Epithelial cell of proximal tubule (primary cell): Measurements from ENCODE around the gene KCNA5. TPM values are rescaled to one million over a fixed set of nuclear protein-coding genes. Genes with fewer than 3 reads are reported as not detected.

ENCODE experiments used
- DNase-seq: peaks from one replicate; pipeline ENCODE4 v3.0.0-alpha.2; 2011; ENCODE audit warnings: low read depth
- H3K4me3 ChIP-seq: 2 replicates; pipeline ENCODE4 v1.5.1; 2011; ENCODE audit warnings: low read depth, mild to moderate bottlenecking, low read length
- total RNA-seq: library from RNA; depleted of rRNA; stranded (reverse); fragments of >200 nt; gene quantifications from 2 replicates; pipeline ENCODE4 v1.2.3, GENCODE V29; 2015
- TF ChIP-seq, protein P1 (sequence below): conservative IDR thresholded peaks from 2 replicates; pipeline ENCODE4 v1.5.1; 2012; ENCODE audit warnings: low read depth, mild to moderate bottlenecking, low read length

KCNA5 gene
- total RNA-seq, 1 donor from 2014 or later: not detected

DNA sequence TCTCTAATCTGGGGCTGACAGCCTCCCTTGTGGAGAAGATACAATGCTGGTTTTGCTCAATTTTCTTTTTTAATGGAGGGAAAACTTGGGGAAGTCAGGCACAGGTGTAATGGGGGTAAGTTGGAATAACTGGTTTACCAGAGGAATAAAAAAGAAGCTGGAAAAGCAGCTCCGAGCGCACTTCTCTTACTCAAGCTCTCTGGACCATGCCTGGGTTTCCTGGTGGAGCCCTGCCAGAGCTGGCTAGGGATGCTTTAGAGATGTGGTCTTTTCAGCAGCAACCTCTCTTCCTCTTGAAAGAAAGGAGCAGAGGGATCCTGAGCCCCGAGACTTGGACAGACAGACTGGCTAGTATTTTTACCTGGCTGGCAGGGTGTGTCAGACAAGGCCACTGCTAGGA is 3.9 kb upstream of the KCNA5 start:
- TF ChIP-seq, protein P1, sequence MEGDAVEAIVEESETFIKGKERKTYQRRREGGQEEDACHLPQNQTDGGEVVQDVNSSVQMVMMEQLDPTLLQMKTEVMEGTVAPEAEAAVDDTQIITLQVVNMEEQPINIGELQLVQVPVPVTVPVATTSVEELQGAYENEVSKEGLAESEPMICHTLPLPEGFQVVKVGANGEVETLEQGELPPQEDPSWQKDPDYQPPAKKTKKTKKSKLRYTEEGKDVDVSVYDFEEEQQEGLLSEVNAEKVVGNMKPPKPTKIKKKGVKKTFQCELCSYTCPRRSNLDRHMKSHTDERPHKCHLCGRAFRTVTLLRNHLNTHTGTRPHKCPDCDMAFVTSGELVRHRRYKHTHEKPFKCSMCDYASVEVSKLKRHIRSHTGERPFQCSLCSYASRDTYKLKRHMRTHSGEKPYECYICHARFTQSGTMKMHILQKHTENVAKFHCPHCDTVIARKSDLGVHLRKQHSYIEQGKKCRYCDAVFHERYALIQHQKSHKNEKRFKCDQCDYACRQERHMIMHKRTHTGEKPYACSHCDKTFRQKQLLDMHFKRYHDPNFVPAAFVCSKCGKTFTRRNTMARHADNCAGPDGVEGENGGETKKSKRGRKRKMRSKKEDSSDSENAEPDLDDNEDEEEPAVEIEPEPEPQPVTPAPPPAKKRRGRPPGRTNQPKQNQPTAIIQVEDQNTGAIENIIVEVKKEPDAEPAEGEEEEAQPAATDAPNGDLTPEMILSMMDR: no peak
- no peak for DNase-seq
- no peak overlapping the region for H3K4me3 ChIP-seq

DNA sequence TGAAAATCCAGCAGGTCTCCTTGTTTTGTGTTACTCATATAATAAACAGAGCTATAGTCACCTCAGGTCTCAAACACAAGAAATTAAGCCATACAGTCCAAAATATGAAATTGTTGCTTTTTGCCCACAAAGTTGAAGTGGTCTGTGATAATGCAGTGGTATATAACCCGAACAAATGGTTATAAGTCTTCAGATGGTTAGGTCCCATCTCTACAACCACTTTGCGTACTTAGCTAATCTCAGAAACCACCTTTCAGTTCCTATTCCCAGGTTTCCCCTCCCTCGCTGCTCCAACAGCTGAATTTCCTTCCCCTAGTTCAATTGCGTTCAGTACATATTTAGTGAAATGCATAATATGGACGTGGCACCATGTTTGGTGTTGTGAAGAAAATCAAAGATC is 3.3 kb upstream of the KCNA5 start:
- TF ChIP-seq, protein P1: no peak
- no peak overlapping the region for H3K4me3 ChIP-seq
- no peak for DNase-seq

GRCh38 chr12:5044420-5045295 is 979 bp downstream of the KCNA5 start:
- no peak overlapping the region for H3K4me3 ChIP-seq
- TF ChIP-seq, protein P1: no peak
- DNase-seq: no peak

- no peak for DNase-seq
- no peak overlapping the region for H3K4me3 ChIP-seq
- TF ChIP-seq, protein P1: no peak
Measured at GRCh38 chr12:5047094-5047493, 3.4 kb downstream of the KCNA5 start.

GRCh38 chr12:5047729-5048128 is 4.0 kb downstream of the KCNA5 start:
- no peak overlapping the region for H3K4me3 ChIP-seq
- no peak for DNase-seq
- TF ChIP-seq, protein P1: no peak

DNA sequence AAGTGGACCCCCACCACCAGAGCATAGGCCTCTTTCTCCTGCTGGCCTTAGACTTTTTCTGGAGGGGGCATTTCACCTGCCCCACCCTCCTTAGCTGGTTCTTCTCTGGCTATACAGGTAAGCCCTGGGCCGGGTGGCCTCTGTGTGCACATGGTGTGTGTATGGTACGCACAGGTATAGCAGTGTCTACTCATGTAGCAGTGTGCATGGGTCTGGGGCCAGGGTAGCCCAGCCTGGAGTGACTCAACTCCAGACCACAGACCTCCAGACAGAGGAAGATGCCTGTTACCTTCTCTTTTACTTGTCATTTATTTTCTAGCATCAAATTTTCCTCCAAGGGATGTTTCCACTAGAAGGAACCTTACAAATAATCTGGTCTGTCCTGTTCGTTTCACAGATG is 6.9 kb downstream of the KCNA5 start:
- TF ChIP-seq, protein P1: no peak
- no peak for DNase-seq
- no peak overlapping the region for H3K4me3 ChIP-seq

GRCh38 chr12:5051334-5051733 is 7.7 kb downstream of the KCNA5 start:
- no peak overlapping the region for H3K4me3 ChIP-seq
- no peak for DNase-seq
- TF ChIP-seq, protein P1: no peak
